Activated naive CD4-positive, alpha-beta T cell treated with anti-CD3 and anti-CD28 coated beads for 36 hours (primary cell): ENCODE data around the gene CAPN2. TPM values are rescaled to one million over a fixed set of nuclear protein-coding genes. Genes with fewer than 3 reads are reported as not detected.
"Not testable (repeated sequence)": the region's sequence is repeated elsewhere in the genome, so short reads cannot be mapped to it uniquely, and the experiment has no call there.

Source experiments
- CTCF ChIA-PET: fragments of 350-600 bp; sonication (Branson Sonifier 250); formaldehyde crosslinking; loops from one replicate; lab custom pipeline; 2021; ENCODE audit warnings: antibody characterized with exemption; lab: Charles Lee
- DNase-seq: peaks from one replicate; pipeline ENCODE4 v3.0.0-alpha.2; 2020
- H3K27ac Mint-ChIP-seq: one replicate; pipeline ENCODE4 v1.8.0; 2021; ENCODE audit warnings: mild to moderate bottlenecking, mixed read lengths
- H3K27me3 Mint-ChIP-seq: one replicate; pipeline ENCODE4 v1.8.0; 2021; ENCODE audit warnings: low read depth, mixed read lengths
- H3K36me3 Mint-ChIP-seq: one replicate; pipeline ENCODE4 v1.8.0; 2021; ENCODE audit warnings: low read depth, mixed read lengths
- H3K4me1 Mint-ChIP-seq: one replicate; pipeline ENCODE4 v1.8.0; 2021; ENCODE audit warnings: low read depth, mixed read lengths
- H3K4me3 Mint-ChIP-seq: one replicate; pipeline ENCODE4 v1.8.0; 2021; ENCODE audit warnings: mild to moderate bottlenecking, moderate library complexity, mixed read lengths
- H3K9me3 Mint-ChIP-seq: one replicate; pipeline ENCODE4 v1.8.0; 2021; ENCODE audit warnings: mixed read lengths
- intact Hi-C: fragments of 100-400 bp; cut with micrococcal nuclease; formaldehyde crosslinking; loops from one replicate; pipeline ENCODE4 v1.15.1; 2023
- total RNA-seq, 2 experiments: library from RNA; stranded (reverse); gene quantifications; one replicate each; pipeline ENCODE4 v1.2.3, GENCODE V29; 2021

CAPN2 gene
- total RNA-seq, 2 experiments from 2014 or later: 17.0 to 19.5 TPM

DNA sequence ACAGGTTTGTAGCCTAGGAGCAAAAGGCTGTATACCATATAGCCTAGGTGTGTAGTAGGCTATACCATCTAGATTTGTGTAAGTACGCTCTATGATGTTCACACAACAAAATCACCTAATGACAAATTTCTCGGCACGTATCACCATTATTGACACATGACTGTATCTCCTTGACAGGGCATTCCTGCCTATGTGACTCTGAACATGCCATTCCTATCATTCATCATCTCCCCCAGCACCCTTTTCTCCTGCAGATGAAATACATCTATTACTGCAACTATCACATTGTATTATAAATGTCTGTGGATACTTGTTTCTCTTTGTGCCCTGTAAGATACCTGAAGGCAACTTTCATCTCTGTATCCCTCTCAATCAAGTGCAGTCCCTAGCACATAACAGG lies 103.5 kb downstream of the CAPN2 start:
- intact Hi-C loops: no loop called here
- no peak for DNase-seq
- Mint-ChIP-seq H3K27ac (no peak overlapping the region), H3K4me3 (no peak overlapping the region), H3K4me1 (peaks cover 42% of the 10 kb centered on the region), H3K27me3 (no peaks in the 10 kb centered on the region), H3K9me3 (no peaks in the 10 kb centered on the region), H3K36me3 (peaks cover 34% of the 10 kb centered on the region)
- CTCF ChIA-PET: interaction anchor here (1.5 kb wide), 2 partner anchors 8 to 66 kb away, joined by 3 to 4 read pairs; no protein-coding TSS in a partner anchor

DNA sequence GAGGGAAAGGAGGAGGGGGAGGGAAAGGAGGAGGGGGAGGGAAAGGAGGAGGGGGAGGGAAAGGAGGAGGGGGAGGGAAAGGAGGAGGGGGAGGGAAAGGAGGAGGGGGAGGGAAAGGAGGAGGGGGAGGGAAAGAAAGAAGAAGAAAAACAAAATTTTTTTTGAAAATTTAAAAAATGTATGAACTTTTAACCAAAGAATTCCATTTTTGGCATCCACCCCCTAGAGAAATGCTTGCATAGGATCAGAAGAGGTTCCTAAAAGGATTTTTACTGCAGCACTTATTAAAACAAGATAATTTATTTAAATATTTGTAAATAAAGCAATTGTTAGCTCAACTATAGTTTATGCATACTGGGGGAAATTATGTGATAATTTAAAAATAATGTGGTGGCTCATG lies 104.9 kb downstream of the CAPN2 start:
- CTCF ChIA-PET: interaction anchor here (0.6 to 1.6 kb wide), 4 partner anchors 29 to 124 kb away, joined by 3 to 7 read pairs (median 6); partner anchors contain the start of gene TP53BP2
- intact Hi-C loops, H3K27me3 Mint-ChIP-seq, H3K9me3 Mint-ChIP-seq, H3K4me3 Mint-ChIP-seq, H3K27ac Mint-ChIP-seq, DNase-seq: not testable (repeated sequence)
- Mint-ChIP-seq H3K36me3 (peaks cover 36% of the 10 kb centered on the region), H3K4me1 (peaks cover 49% of the 10 kb centered on the region)

DNA sequence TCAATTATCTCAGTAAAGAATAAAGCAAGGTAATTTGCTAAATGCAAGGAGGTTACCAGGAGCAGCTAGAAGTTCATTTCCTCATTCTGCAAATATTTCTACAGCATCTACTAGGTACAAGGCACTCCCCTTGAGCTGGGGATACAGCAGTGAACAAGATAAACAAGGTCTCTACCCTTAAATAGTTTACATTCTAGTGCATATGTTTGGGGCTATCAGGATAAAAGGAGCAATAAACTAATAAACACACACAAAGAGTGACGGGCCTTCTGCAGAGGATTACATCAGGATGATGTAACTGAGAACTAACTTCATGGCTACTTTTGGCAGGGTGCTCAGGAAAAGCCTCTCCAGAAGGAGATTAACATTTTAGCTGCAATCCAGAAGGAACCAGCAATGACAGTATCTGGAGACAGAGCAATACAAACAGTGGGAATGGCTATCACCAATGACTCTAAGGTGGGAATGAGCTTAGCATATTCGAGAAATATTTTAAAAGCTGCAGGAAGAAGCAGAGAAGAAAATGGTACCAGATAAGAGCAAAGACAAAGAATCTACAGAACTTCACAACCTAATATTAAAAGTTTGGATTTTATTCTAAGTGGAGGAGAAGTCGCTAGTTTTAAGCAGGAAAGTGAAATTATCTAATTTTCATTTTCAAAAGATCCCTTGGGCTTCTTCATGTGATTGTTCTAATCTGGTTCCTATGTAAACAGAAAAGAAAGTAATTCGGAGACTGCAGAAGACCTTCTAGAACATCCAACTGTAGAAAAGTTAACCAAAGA lies 107.6 kb downstream of the CAPN2 start:
- Mint-ChIP-seq H3K27me3 (no peaks in the 10 kb centered on the region), H3K27ac (peak overlapping the region; percentile 10), H3K4me3 (no peak overlapping the region), H3K36me3 (peaks cover 16% of the 10 kb centered on the region), H3K4me1 (peaks cover 50% of the 10 kb centered on the region), H3K9me3 (no peaks in the 10 kb centered on the region)
- DNase-seq: no peak
- intact Hi-C loops: no loop called here
- CTCF ChIA-PET: no interaction called here

DNA sequence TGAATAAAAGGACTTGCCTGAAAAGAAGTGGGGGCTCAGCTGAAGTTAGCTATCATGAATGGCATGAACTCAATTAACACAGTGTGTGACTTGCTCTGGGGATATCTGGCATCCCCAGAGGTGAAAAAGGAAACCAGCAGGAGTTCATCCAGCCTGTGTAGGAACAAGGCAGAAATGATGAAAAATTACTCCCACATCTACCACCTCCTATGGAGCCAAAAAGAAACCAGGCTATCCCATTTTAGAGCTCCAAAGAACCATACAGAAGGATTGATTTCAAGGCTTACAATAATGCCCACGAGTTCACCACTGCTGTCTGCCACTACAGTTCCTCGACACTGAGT lies 108.1 kb downstream of the CAPN2 start:
- Mint-ChIP-seq H3K27ac (no peak overlapping the region), H3K4me1 (peaks cover 50% of the 10 kb centered on the region), H3K36me3 (peaks cover 16% of the 10 kb centered on the region), H3K4me3 (no peak overlapping the region), H3K9me3 (no peaks in the 10 kb centered on the region), H3K27me3 (no peaks in the 10 kb centered on the region)
- DNase-seq: no peak
- intact Hi-C loops: no loop called here
- CTCF ChIA-PET: interaction anchor here (1.2 kb wide), 1 partner anchor 9 kb away, joined by 5 read pairs; no protein-coding TSS in a partner anchor

DNA sequence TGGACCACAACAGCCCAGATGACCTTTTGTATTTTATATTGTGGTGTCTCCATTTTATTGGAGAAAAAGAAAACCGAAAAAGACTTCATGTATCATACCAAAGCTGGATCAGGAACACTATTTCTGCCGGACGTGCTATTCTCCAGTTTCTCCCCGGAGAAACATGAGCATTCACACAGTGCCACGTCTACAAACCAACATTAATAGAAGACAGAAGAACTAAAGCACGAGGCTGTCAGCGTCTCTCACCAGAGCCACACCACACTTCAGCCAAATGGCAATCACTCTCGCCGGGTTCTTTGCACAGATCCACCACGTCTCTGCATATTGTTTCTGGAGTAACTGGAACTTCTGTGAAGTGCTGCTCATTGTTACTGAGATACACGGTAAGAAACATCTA lies 108.6 kb downstream of the CAPN2 start:
- Mint-ChIP-seq H3K27ac (no peak overlapping the region), H3K27me3 (no peaks in the 10 kb centered on the region), H3K4me1 (peaks cover 52% of the 10 kb centered on the region), H3K9me3 (no peaks in the 10 kb centered on the region), H3K36me3 (peaks cover 16% of the 10 kb centered on the region), H3K4me3 (no peak overlapping the region)
- DNase-seq: no peak
- CTCF ChIA-PET: interaction anchor here (1.2 kb wide), 1 partner anchor 9 kb away, joined by 5 read pairs; no protein-coding TSS in a partner anchor
- intact Hi-C loops: no loop called here

DNA sequence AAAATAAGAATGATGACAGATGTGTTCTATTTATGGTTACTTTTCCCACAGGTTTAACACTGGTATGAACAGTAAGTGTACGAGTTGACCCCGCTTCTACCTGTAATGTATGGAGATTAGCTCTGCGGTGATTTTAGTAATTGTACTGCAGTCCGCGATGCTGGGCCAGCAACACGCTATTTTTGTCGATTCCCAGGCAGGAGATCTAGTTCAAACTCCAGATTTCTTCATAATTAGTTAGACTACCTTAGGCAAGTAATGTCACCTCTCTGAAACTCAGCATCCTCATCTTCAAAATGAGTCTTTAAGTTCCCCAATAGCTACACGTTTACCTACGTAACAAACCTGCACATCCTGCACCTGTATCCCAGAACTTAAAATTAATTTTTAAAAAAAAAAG lies 111.9 kb downstream of the CAPN2 start:
- DNase-seq: no peak
- H3K27ac Mint-ChIP-seq: no peak overlapping the region
- H3K4me1 Mint-ChIP-seq: peaks cover 71% of the 10 kb centered on the region
- no peaks in the 10 kb centered on the region for H3K27me3 Mint-ChIP-seq
- CTCF ChIA-PET: interaction anchor here (0.6 to 3.2 kb wide), 7 partner anchors 9 to 22 kb away, joined by 3 to 16 read pairs (median 4); partner anchors contain the start of gene TP53BP2
- H3K9me3 Mint-ChIP-seq: no peaks in the 10 kb centered on the region
- intact Hi-C loops: no loop called here
- H3K4me3 Mint-ChIP-seq: no peak overlapping the region
- H3K36me3 Mint-ChIP-seq: peaks cover 19% of the 10 kb centered on the region

DNA sequence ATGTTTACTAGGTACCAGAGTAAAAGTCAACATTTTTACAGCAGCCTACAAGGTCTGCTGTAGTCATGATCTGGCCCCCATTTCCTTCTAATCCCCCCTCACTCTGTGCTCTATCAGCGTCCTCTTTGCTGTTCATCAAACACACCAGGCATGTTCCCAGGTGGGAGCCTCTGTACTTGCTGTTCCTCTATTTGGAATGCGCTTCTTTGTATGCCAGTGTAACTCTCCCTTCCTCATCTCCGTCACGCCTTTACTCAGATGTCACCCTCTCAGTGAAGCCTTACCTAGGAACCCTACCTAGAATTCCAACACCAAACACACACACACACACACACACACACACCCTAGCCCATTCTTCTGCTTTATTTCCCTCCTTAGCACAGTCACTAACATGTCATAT lies 112.4 kb downstream of the CAPN2 start:
- no peaks in the 10 kb centered on the region for H3K27me3 Mint-ChIP-seq
- CTCF ChIA-PET: interaction anchor here (0.6 to 3.2 kb wide), 7 partner anchors 10 to 22 kb away, joined by 3 to 16 read pairs (median 4); partner anchors contain the start of gene TP53BP2
- H3K27ac Mint-ChIP-seq: no peak overlapping the region
- intact Hi-C loops: no loop called here
- peaks cover 75% of the 10 kb centered on the region for H3K4me1 Mint-ChIP-seq
- no peak for DNase-seq
- H3K36me3 Mint-ChIP-seq: peaks cover 18% of the 10 kb centered on the region
- no peak overlapping the region for H3K4me3 Mint-ChIP-seq
- H3K9me3 Mint-ChIP-seq: no peaks in the 10 kb centered on the region

Other genes starting within 250 kb of the CAPN2 start
- not detected for gene CAPN8, start 46.8 kb upstream of the CAPN2 start, total RNA-seq
- 10 to 100 TPM; 40.8 to 44.2 TPM for gene TP53BP2, start 133.4 kb downstream of the CAPN2 start, total RNA-seq